ENCODE data around the gene APLF. TPM values are rescaled to one million over a fixed set of nuclear protein-coding genes. Genes with fewer than 3 reads are reported as not detected.

The APLF gene
- total RNA-seq, 1 experiment from 2014 or later = 4.5 TPM

DNA sequence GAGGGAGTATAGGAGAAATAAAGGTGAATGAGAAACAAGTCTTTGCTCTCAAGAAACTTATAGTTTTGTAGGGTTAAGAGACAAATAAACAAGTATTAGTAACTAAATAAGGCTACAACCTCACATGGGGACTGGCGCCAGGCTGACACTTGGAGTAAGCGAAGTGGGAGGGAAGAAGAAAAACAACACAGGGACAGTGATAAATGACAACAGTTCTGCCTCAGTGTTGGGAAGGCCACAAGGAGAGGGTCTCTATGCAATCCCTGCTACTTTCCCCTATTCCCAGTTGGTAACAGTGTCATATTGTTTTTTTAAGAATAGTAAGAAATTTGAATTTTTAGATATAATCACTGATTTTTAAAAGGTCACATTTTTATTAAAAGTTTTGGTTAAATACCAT lies 4.0 kb downstream of the APLF start:
- H3K4me1 Mint-ChIP-seq (ENCODE audit: low read depth, unreplicated experiment) = peaks cover 21% of the 10 kb centered on the region
- no peak overlapping the region for H3K4me3 Mint-ChIP-seq (ENCODE audit: low read depth, unreplicated experiment)
- DNase-seq = no peak
- H3K27me3 Mint-ChIP-seq (ENCODE audit: unreplicated experiment) = no peaks in the 10 kb centered on the region
- H3K9me3 Mint-ChIP-seq (ENCODE audit: low read depth, unreplicated experiment) = no peaks in the 10 kb centered on the region
- no TSS peak for BruUV-seq (replicated peaks)
- intact Hi-C loops (cut with micrococcal nuclease; ENCODE audit: unreplicated experiment) = no loop called here
- TF ChIP-seq, protein P1, sequence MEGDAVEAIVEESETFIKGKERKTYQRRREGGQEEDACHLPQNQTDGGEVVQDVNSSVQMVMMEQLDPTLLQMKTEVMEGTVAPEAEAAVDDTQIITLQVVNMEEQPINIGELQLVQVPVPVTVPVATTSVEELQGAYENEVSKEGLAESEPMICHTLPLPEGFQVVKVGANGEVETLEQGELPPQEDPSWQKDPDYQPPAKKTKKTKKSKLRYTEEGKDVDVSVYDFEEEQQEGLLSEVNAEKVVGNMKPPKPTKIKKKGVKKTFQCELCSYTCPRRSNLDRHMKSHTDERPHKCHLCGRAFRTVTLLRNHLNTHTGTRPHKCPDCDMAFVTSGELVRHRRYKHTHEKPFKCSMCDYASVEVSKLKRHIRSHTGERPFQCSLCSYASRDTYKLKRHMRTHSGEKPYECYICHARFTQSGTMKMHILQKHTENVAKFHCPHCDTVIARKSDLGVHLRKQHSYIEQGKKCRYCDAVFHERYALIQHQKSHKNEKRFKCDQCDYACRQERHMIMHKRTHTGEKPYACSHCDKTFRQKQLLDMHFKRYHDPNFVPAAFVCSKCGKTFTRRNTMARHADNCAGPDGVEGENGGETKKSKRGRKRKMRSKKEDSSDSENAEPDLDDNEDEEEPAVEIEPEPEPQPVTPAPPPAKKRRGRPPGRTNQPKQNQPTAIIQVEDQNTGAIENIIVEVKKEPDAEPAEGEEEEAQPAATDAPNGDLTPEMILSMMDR (IDR thresholded peaks at IDR 0.05; ENCODE audit: unreplicated experiment) = no peak
- H3K27ac Mint-ChIP-seq (ENCODE audit: unreplicated experiment) = no peak overlapping the region
- peaks cover 20% of the 10 kb centered on the region for H3K36me3 Mint-ChIP-seq (ENCODE audit: insufficient read depth, unreplicated experiment)
- CTCF ChIA-PET = no interaction called here

DNA sequence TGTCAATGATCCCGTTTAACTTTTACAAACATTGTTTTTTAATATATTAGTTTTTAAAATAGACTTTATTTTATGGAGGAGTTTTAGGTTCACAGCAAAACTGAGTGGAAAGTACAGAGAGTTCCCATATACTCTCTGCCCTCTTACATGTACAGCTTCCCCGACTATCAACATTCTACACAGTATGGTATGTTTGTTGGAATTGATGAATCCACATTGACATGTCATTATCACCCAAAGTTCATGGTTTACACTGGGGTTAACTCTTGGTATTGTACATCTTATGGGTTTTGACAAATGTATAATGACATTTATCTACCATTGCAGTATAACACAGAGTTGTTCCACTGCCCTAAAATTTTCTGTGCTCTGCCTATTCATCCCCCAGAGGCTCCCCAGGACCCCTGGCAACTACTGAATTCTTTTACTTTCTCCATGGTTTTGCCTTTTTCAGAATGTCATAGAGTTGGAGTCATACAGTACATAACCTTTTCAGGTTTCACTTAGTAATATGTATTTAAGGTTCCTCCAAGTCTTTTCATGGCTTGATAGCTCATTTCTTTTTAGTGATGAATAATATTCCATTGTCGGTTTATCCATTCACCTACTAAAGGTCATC lies 5.5 kb downstream of the APLF start:
- Mint-ChIP-seq H3K9me3 (ENCODE audit: low read depth, unreplicated experiment) (no peaks in the 10 kb centered on the region), H3K27ac (ENCODE audit: unreplicated experiment) (no peak overlapping the region), H3K4me3 (ENCODE audit: low read depth, unreplicated experiment) (no peak overlapping the region), H3K4me1 (ENCODE audit: low read depth, unreplicated experiment) (peaks cover 21% of the 10 kb centered on the region), H3K27me3 (ENCODE audit: unreplicated experiment) (no peaks in the 10 kb centered on the region), H3K36me3 (ENCODE audit: insufficient read depth, unreplicated experiment) (peaks cover 5% of the 10 kb centered on the region)
- intact Hi-C loops (cut with micrococcal nuclease; ENCODE audit: unreplicated experiment) = no loop called here
- CTCF ChIA-PET = no interaction called here
- TF ChIP-seq, protein P1 (IDR thresholded peaks at IDR 0.05; ENCODE audit: unreplicated experiment) = no peak
- DNase-seq = no peak
- BruUV-seq (replicated peaks) = no TSS peak

DNA sequence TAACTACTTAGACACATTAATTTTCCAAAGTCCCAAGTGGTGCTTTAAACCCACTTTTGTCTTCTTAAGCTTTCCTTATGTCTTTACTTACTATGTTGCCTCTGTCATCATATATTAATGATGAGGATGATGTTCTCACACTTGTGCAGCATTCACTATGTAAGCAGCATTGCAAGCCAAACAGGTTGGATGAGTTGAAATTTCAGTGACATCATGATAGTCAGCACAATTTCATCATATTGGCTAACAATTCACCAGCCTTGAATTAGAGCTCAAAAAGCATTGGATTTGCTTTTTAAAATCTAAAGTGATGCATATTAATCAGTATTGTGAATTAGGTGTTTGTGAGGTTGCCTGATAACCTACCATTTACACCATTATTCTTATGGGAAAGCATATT lies 7.7 kb downstream of the APLF start:
- Mint-ChIP-seq H3K4me1 (ENCODE audit: low read depth, unreplicated experiment) (peaks cover 3% of the 10 kb centered on the region), H3K4me3 (ENCODE audit: low read depth, unreplicated experiment) (no peak overlapping the region), H3K27ac (ENCODE audit: unreplicated experiment) (peak overlapping the region; percentile 37), H3K27me3 (ENCODE audit: unreplicated experiment) (no peaks in the 10 kb centered on the region), H3K9me3 (ENCODE audit: low read depth, unreplicated experiment) (no peaks in the 10 kb centered on the region), H3K36me3 (ENCODE audit: insufficient read depth, unreplicated experiment) (no peaks in the 10 kb centered on the region)
- TF ChIP-seq, protein P1 (IDR thresholded peaks at IDR 0.05; ENCODE audit: unreplicated experiment) = no peak
- CTCF ChIA-PET = interaction anchor here (1.4 kb wide), 1 partner anchor 13 kb away, joined by 3 read pairs; no protein-coding TSS in a partner anchor
- peak; percentile 34 for DNase-seq
- intact Hi-C loops (cut with micrococcal nuclease; ENCODE audit: unreplicated experiment) = no loop called here
- BruUV-seq (replicated peaks) = no TSS peak

DNA sequence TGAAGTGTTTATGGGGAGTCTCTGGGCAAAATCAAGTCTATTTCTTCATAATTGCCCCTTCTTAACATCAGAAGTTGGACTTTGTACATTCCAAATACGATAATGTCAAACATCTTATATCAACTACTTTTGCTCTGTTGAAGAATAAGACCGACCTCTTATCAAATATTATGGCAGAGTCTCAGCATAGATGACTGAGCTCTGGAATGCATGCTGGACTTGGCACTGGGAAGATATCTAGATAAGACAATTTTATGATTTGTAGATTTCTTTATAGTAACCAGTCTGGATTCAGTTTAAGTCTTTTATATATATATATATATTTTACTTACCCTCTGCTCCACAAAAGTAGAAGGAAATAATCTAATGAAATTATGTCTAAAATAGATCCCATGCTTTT lies 8.2 kb downstream of the APLF start:
- no TSS peak for BruUV-seq (replicated peaks)
- H3K4me3 Mint-ChIP-seq (ENCODE audit: low read depth, unreplicated experiment) = no peak overlapping the region
- H3K27ac Mint-ChIP-seq (ENCODE audit: unreplicated experiment) = no peak overlapping the region
- H3K36me3 Mint-ChIP-seq (ENCODE audit: insufficient read depth, unreplicated experiment) = no peaks in the 10 kb centered on the region
- TF ChIP-seq, protein P1 (IDR thresholded peaks at IDR 0.05; ENCODE audit: unreplicated experiment) = no peak
- CTCF ChIA-PET = interaction anchor here (1.4 kb wide), 1 partner anchor 13 kb away, joined by 3 read pairs; no protein-coding TSS in a partner anchor
- DNase-seq = no peak
- H3K4me1 Mint-ChIP-seq (ENCODE audit: low read depth, unreplicated experiment) = no peaks in the 10 kb centered on the region
- no peaks in the 10 kb centered on the region for H3K9me3 Mint-ChIP-seq (ENCODE audit: low read depth, unreplicated experiment)
- no peaks in the 10 kb centered on the region for H3K27me3 Mint-ChIP-seq (ENCODE audit: unreplicated experiment)
- intact Hi-C loops (cut with micrococcal nuclease; ENCODE audit: unreplicated experiment) = no loop called here
